GM18517 (cell line): ENCODE measurements around the gene SFI1.
"Not testable (repeated sequence)": the region's sequence is repeated elsewhere in the genome, so short reads cannot be mapped to it uniquely, and the experiment has no call there.

ENCODE experiments used
- ATAC-seq: cut with Tn5 transposase; IDR thresholded peaks from one replicate; pipeline ENCODE4 v1.9.1; 2021; ENCODE audit warnings: mild to moderate bottlenecking, moderate library complexity; ENCODE audit not compliant: unreplicated experiment

The SFI1 gene

DNA sequence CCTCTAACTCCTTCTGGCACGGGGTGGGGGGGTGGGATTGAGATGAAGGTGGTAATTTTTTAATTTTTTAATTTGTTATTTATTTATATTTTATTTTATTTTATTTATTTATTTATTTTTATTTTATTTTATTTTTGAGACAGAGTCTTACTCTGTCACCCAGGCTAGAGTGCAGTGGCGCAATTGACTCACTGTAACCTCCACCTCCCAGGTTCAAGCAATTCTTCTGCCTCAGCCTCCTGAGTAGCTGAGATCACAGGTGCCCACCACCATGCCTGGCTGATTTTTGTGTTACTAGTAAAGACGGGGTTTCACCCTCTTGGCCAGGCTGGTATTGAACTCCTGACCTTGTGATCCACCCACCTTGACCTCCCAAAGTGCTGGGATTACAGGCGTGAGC lies 43.8 kb downstream of the SFI1 start:
- not testable (repeated sequence) for ATAC-seq

DNA sequence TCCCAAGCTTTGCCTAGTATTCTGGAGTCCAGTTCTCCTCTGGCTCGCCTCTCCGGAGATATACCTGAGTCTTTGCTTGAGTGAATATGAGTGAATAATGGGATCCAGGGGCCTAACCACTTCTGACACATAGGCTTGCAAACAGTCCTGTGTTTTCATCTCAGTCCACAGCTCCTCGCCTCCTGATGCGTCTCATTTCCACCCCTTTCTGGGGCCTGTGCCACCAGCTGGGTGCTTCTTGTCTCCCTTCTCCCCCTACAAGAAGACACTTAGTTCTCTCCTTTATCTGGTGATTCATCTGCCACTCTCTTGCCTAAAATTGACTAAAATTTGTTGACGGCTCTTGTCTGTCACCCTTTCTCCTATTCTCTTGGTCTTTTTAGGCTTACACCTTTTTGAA lies 44.6 kb downstream of the SFI1 start:
- no peak for ATAC-seq

DNA sequence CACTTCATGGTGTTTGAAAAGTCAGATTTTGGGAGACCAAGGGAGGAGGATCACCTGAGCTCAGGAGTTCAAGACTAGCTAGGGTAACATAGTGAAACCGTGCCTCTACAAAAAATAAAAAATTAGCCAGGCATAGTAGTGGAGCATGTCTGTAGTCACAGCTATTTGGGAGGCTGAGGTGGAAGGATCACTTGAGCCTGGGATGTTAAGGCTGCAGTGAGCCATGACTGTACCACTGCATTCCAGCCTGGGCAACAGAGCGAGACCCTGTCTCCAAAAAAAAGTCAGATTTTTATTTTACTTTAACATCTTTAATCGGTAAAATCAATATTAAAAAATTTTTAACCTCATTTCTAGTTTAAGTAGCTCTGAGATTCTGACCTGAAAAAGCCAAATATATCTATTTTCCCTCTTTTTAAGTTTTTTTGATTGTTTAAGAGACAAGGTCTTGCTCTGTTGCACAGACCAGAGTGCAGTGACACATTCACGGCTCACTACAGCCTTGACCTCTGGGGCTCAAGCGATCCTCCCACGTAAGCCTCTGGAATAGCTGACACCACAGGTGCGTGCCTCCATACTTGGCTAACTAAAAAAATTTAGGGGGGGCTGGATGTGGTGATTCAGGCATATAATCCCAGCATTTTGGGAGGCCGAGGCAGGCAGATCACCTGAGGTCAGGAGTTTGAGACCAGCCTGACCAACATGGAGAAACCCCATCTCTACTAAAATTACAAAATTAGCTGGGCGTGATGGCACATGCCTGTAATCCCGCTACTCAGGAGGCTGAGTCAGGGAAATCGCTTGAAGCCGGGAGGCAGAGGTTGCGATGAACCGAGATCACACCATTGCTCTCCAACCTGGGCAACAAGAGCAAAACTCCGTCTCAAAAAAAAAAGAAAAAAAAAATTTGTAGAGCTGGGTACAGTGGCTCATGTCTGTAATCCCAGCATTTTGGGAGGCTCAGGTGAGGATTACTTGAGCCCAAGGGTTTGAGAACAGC lies 48.4 kb downstream of the SFI1 start:
- no peak for ATAC-seq

DNA sequence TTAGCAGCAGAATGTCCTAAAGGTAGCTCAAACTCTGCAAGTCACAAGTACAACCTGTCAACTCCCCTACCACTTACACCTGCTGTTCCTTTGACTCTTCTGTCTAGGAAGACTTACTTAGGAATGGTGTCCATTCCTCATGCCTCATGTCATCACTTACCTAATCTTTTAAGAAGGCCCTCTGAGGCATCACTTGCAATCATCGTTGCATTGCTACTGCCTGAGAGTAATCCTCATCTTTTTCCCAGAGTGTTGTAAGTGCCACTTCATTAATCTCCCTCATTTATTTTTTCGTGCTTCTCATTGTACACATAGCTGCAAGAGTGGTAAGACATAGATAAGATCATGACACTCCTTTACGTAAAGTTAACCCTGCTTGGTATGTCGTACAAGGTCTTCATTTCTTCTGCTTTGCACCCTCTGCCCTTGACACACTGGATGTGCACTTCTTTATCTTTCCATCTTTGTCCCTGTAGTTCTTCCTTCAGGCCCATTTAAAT lies 54.6 kb downstream of the SFI1 start:
- no peak for ATAC-seq

DNA sequence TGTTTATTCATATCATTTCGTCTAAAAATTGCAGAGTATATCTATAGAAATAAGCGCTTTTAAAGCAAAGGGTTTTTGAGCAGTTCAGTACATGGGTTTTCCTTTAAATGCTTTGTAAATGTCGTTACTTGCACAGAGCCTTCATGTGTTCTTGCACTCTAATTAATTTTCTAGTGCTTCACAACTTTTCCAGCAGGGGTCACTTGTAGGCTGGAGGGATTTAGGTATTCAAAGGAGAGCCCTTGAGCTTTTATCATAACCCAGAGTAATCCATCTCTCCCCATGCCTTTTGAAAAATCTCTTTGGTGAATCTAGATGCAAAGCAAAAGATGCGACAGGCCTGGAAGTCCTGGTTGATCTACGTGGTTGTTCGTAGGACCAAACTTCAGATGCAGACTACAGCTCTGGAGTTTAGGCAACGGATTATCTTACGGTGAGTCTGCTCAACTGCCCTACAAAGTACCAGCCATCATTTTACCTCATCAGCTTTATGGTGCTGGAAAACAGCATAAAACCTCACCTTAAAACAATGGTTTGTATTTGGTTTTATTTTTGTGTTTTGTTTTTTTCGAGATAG lies 60.4 kb downstream of the SFI1 start:
- no peak for ATAC-seq

DNA sequence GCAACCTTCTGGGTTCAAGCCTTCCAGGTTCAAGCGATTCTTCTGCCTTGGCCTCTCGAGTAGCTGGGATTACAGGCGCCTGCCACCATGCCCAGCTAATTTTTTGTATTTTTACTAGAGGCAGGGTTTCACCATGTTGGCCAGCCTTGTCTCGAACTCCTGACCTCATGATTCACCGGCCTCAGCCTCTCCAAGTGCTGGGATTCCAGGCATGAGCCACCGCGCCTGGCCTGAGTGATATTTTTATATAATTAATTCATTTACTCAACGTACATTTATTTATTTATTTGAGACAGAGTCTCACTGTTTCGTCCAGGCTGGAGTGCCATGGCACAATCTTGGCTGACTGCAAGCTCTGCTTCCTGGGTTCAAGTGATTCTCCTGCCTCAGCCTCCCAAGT lies 62.2 kb downstream of the SFI1 start:
- ATAC-seq, result not testable (repeated sequence)

DNA sequence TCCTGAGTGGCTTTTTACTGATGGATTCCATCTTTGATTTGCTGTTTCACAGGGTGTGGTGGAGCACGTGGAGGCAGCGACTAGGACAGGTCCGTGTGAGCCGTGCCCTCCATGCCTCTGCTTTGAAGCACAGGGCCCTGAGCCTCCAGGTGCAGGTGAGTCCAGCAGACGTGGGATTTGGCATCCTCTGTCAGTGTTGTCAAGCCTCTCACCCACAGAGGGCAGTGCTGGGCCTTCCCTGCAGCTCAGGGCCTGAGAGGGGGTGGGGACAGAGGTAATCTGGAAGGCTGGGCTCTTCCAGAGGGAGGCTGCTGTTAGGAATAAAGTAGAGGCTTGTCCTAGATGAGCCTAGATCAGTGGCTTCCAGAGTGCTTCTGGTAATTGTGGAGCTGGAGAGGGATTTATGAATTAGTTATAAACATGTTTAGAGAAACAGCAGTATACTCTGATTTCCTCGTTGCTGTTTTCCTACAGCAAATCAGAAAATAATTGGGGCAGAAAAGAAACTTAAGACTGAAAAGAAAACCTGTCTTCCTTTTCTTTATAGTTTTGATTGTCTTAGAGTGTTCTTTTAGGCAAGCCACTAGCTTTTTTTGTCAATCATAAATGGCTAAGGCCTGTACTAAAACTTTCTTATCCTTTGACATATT lies 65.0 kb downstream of the SFI1 start:
- ATAC-seq, result no peak

DNA sequence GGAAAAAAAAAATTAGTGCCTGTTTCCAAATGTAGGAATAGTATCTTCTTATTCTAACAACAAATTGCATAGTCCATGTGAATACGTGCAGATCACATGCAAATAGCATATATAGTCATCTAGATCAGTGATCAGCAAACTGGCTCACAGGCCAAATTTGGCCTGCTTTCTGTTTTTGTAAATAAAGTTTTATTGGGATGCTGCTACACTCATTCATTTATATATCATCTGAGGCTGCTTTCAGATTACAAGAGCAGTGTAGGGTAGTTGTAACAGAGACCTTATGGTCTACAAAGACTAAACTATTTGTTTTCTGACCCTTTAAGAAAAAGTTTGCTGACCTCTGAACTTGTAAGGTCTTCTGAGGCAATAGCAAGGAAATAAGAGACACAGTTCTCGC lies 65.6 kb downstream of the SFI1 start:
- no peak for ATAC-seq

DNA sequence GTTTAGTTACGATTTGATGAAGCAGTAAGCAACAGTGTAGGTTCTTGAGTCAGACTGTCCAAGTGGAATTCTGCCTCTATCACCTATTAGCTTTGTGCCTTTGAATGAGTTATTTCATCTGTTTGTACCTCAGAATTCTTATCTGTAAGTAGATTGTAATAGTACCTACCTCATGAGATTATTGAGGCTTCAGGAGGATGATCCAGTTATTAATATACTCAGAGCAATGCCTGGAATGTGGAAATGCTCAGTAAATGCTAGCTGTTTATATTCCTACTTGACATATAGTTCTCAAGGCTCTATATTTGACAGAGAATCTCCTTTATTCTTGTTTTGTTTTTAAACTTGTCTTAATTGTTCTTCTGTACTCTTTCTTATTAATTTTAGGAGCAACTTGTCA lies 70.1 kb downstream of the SFI1 start:
- ATAC-seq, result no peak

DNA sequence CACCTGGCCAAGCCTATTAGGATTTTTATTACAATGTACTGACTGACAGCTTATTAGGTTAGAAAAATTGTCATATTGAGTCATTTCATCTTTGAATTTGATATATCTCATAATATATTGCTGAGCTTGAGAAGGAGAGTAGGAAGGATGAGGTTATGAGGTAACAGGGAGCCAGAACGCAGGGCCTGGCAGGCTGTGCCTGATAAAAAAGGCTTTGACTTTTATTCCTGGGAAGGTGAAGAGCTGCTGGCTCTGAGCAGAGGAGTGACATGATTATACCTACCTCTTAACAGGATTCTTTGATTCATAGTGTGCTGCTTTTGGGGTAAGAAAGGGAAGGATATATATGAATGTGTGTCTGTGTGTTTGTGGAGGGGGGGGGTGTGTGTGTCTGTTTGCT lies 70.9 kb downstream of the SFI1 start:
- ATAC-seq, result no peak

DNA sequence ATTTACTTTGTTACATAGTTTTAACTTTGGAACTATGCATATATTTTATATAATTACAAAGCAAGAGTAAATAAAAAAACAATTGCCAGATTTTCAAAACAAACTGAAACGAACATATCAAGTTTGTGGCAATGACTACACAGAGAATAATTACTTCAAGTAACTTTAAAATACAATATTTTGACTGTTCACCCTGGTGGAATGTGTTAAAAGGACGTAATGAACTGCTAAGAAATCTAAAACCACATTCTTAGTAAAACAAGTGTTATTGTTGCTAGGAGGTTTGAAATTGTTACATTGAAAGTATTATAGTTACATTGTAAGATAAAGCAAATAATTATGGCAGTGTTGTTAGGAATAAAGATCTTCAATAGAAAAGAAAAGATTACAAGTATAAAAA lies 71.4 kb downstream of the SFI1 start:
- ATAC-seq, result no peak

DNA sequence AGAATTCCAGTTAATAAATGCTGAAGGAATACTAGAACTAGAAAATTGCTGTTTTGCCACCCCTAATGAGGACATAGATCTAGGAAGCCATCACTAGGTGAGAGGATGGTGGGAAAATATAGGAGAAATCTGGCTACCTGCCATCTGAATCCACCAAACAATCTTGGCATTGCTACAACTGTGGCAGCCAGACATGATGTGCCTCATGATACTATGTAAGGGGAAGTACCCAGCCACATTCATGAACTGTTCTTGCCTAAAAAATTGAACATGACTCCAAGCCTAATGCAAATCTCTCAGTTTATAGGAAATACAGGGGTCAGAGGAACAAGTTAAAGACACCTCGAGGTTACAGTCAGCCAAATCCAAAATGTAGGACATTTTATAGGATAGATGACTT lies 72.8 kb downstream of the SFI1 start:
- ATAC-seq, result no peak

DNA sequence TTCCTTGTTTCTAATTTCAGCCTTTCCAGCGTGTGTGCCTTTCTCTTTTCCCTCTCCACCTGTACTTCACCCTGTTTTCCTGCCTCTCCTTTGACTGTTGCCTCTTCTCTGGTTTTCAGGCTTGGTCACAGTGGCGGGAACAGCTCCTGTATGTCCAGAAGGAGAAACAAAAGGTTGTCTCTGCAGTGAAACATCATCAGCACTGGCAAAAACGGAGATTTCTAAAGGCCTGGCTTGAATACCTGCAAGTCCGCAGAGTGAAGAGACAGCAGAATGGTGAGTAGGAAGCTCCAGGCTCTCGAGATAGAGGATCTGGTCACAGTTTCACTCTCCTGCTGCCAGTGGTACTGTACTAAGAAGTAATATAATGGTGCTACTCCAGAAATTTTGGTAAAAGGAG lies 76.6 kb downstream of the SFI1 start:
- ATAC-seq, result no peak

DNA sequence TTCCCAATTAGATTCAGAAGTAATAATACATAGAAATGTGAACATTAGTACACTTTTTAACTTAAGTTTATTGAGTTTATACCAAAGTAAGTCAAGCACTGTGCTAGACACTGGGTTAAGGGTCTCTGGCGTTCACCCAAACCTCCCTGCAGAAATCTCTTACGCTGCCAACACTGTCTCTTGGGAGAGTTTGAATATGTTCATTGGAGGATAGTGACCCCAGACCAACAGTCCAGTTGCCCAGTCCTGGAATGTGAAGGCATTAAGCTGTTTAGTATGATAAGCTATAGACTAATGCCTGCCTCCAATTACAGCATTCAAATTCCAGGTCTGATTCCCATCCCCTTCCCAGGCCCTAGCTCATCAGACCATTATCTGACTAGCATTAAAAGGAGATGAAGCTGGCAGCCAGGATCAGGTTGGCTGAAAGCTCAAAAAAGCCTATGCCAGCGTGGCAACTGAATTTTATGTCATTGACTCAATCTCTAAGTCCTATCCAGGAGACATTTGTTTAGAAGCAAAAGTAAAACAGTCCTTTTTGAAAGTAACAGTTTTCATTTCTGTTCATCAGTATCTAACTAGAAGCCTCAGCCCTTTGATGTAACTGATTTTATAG lies 77.8 kb downstream of the SFI1 start:
- ATAC-seq, result no peak

DNA sequence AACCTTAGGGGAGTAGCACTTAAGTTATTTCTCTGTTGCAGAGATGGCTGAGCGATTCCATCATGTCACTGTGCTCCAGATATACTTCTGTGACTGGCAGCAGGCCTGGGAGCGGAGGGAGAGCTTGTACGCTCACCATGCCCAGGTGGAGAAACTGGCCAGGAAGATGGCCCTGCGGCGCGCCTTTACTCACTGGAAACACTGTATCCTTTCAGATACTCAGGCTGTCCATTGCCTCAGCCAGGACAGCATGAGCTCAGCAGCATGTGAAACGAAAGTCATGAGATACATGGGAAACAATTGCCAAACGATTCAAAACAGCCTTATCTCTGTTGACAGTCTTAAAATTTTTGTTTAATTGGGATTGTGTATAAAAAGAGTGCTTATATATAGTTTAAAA lies 78.9 kb downstream of the SFI1 start:
- ATAC-seq, result no peak

DNA sequence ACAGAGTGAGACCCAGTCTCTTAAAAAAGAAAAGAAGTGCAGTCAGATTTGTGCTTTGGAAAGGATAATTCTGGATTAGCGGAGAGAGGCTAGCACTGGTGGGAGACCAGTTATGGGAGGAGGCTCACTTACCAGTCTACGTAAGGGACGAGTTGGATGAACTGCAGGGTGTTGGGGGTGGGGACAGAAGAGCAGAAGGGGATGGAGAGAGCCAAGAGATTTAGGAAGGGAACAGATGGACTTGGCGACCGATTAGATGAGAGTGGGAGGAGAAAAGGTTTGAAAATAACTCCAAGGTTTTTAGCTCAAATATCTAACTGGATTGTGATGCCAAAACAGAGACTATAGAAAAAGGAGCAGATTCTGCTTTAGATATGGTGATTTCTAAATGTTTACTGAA lies 81.4 kb downstream of the SFI1 start:
- no peak for ATAC-seq

DNA sequence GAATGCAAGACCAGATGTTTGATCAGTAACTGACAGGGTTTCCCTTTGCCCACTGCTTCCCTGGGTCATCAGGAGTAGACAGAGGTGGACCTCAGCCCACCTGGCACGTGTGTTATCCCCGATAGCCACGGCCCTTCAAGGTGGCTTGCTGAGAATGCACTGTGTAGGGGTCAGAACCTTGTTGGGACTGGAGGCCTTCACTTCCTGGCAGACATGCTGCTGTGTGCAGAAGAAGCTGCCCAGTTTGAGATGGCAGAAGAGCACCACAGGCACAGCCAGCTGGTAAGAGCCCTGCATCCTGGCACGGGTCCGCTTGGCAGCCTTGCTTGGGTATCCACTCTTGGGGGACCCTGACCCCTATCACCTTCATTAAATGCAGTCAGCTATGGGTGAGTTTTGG lies 81.8 kb downstream of the SFI1 start:
- ATAC-seq, result no peak

DNA sequence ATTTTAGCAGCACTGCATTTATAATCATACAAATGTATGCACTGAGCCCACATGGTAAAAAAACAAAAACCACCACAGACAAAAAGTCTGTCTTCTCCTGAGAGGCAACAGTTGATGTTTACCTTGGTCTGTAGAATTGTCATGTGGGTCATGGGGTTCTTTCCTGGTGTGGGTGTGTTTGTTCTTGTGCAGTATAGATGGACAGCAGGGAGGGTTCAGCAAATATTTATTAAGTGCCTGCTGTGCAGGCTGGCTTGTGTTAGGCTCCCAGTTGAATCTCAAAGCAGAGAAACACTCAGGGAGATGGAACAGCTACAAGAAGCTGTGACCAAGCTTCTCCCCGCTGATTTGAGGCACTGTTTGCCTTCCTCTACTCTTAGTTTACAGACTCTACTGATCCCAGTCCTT lies 83.5 kb downstream of the SFI1 start:
- ATAC-seq, result no peak

DNA sequence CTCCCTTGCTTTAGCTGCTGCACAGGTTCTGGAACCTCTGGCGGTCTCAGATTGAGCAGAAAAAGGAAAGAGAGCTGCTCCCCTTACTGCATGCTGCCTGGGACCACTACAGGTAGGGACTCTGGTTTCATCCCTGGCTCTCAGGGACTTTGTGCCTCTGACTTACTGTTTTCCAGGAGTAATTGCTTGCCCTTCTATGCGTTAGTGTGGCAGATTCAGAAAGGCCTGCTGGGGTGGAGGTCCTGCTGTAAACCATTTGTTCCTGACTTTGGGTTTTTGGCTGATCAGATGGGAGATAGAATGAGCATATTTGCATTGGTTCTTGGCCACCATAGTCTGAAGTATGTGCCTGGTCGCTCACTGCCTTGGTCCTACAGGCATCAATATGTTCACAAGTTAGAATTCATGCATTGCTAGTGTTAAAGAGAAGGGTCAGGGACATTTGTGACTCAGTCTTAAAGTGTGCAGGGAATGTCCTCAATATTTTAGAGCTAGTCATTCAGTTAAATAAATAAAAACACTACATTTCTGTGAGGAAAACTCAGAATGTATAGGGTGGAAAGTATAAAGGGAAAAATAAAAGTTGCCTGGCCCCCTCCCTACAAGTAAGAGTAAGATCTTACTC lies 87.6 kb downstream of the SFI1 start:
- no peak for ATAC-seq

DNA sequence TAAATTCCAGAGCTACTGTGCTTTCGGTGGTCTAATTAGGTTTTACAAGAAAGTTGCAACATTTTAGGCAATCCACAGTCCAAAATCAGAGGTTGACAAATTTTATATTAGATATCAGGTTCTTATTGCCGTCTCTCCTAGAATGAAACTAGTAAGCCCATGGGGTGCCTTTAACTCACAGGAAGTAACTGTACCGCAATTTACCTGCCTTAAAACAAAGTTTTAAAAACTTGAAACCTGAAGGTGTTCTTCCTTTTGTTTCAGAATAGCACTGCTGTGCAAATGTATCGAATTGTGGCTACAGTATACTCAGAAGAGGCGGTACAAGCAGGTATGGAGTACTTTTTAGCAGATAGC lies 88.4 kb downstream of the SFI1 start:
- no peak for ATAC-seq
